Omental fat pad (tissue), 4 donors: ENCODE results near the gene INTS6. TPM values are rescaled to one million over a fixed set of nuclear protein-coding genes. Genes with fewer than 3 reads are reported as not detected.

Source experiments
- ATAC-seq: fragments of 150-250 bp; one replicate; pipeline ENCODE4 v1.9.1; 2016; ENCODE audit warnings: mild to moderate bottlenecking, moderate library complexity; ENCODE audit not compliant: low FRiP score
- DNase-seq: peaks from one replicate; pipeline ENCODE4 v3.0.0-alpha.2; 2019; ENCODE audit warnings: low spot score
- total RNA-seq, 4 donors: library from RNA; depleted of rRNA; stranded (reverse); fragments of >200 nt; gene quantifications; one replicate each; pipeline ENCODE4 v1.1.0, GENCODE V29; 2016
- TF ChIP-seq, protein P1 (sequence below), 3 donors: fragments of 450-650 bp; IDR thresholded peaks; one replicate each; pipeline ENCODE4 v1.5.1; 2016 to 2017; ENCODE audit warnings: antibody characterized with exemption in 3 of 3, mild to moderate bottlenecking in 3 of 3, moderate library complexity in 2 of 3

The INTS6 gene
- total RNA-seq, 4 donors from 2014 or later: 31.3 to 69.7 (median 40.0) TPM

DNA sequence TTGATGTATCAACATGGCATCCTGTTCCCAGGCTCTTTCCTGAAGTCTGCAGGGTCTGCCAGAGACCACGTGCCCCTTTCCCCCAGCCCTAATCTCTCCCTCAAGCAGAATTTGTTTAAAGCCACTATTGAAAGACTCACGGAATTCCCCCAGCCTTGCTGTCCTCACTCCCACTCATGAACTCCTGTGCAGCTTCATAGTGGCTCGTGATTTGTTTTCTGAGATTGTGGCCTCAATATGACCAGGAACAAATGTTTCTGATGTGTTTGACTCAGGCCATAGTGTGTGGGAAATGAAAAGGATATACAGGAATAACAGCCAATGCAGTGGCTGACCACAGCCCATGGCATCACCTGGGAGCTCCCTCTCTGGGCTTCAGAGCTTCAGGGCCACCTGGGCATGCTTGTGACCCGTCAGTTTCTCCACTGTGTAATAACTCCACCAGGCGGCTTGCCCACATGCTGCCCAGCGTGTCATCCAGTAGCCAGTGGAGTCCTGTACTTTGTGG is 121.4 kb downstream of the INTS6 start:
- ATAC-seq (no peak), DNase-seq (no peak)
- TF ChIP-seq, protein P1, sequence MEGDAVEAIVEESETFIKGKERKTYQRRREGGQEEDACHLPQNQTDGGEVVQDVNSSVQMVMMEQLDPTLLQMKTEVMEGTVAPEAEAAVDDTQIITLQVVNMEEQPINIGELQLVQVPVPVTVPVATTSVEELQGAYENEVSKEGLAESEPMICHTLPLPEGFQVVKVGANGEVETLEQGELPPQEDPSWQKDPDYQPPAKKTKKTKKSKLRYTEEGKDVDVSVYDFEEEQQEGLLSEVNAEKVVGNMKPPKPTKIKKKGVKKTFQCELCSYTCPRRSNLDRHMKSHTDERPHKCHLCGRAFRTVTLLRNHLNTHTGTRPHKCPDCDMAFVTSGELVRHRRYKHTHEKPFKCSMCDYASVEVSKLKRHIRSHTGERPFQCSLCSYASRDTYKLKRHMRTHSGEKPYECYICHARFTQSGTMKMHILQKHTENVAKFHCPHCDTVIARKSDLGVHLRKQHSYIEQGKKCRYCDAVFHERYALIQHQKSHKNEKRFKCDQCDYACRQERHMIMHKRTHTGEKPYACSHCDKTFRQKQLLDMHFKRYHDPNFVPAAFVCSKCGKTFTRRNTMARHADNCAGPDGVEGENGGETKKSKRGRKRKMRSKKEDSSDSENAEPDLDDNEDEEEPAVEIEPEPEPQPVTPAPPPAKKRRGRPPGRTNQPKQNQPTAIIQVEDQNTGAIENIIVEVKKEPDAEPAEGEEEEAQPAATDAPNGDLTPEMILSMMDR (IDR thresholded peaks at IDR 0.05): no peak

DNA sequence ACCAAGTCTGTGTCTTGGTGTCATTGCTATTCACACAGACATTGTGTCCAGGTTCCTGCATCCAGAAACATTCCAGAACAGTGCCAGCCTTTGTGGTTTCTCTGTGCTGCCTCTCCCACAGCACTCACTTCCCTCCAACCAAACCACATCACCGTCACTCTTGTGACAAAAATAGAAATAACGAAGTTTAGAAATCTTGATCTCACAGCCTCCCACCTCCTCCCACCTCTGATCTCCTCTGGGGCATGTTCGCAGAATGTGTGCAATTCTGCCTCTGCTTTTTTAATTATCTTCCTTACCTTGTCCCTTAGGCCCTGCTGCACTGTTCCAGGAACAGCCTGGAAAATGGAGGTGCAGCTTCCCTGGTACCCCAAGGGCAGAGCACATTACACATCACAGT is 122.0 kb downstream of the INTS6 start:
- TF ChIP-seq, protein P1 (IDR thresholded peaks at IDR 0.05): no peak
- DNase-seq (no peak), ATAC-seq (no peak)

DNA sequence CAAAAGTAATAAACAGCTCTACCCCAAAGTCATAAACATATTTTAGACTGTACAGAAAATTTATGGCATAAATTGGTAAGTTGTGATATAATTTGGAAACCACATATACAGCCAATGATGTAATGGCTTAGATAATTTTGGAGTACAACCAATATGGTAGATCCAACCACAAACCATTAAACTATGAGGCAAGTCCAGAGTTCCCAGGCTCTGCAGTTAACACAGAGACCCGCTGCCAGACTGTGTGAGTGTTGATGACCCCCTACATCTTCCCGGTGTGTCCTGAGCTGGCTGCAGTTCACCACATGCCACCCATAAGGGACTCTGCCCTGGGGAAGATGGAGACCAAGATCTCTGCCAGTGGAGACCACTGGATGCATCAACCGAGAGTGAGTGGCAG is 123.2 kb downstream of the INTS6 start:
- no peak for DNase-seq
- no peak for ATAC-seq
- TF ChIP-seq, protein P1 (IDR thresholded peaks at IDR 0.05): no peak

GRCh38 chr13:51328488-51328887 is 124.3 kb downstream of the INTS6 start:
- DNase-seq (no peak), ATAC-seq (no peak)
- TF ChIP-seq, protein P1 (IDR thresholded peaks at IDR 0.05): no peak

- DNase-seq: no peak
- TF ChIP-seq, protein P1 (IDR thresholded peaks at IDR 0.05): no peak
These were observed 124.9 kb downstream of the INTS6 start for GRCh38 chr13:51327961-51328360.

DNA sequence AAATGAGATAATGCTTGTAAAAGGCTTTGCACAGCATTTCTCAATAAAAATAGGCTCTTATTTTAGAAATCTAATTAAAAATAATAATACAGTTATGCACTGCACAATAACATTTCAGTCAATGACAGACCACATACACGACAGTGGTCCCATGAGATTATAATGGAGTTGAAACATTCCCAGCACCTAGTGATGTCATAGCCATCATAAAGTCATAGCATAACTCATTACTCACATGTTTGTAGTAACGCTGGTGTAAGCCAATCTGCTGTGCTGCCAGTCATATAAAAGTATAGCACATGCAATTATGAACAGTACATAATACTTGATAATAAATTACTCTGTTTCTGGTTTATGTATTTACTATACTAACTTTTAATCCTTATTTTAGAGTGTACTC is 126.1 kb downstream of the INTS6 start:
- ATAC-seq (no peak), DNase-seq (no peak)
- TF ChIP-seq, protein P1 (IDR thresholded peaks at IDR 0.05): no peak

More at GRCh38 chr13:51327961-51328360, 124.9 kb downstream of the INTS6 start:
- no peak for ATAC-seq

DNA sequence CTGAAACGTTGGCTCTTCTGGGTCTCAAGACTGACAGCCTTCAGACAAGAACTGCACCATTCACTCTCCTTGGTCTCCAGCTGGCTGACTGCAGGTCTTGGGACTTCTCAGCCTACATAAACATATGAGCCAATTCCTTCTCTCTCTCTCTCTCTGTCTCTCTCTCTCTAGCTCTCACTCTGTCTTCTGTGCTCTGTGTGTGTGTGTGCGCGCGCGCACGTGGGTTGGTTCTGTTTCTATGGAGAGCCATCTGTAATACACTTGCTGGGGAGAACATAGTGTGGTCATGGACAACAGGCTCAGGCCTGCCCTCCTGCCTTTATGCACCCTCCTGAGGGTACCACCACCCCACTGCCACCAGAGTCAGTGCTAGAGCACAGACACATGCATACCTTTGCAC is 127.0 kb downstream of the INTS6 start:
- DNase-seq: no peak
- ATAC-seq: no peak
- TF ChIP-seq, protein P1 (IDR thresholded peaks at IDR 0.05): no peak
